GM23338 (cell line): ENCODE results near the gene NRXN2. TPM values are rescaled to one million over a fixed set of nuclear protein-coding genes. Genes with fewer than 3 reads are reported as not detected.

Source experiments
- ATAC-seq: fragments of 200-7000 bp; cut with Tn5 transposase; 3 replicates; pipeline ENCODE4 v1.9.1; 2020
- DNase-seq: peaks from one replicate; pipeline ENCODE4 v3.0.0-alpha.2; 2015; ENCODE audit warnings: low spot score
- H2AFZ ChIP-seq: fragments of 200-600 bp; sonication (generic); 2 replicates; pipeline ENCODE4 v1.8.0; 2016; ENCODE audit warnings: antibody characterized with exemption, mild to moderate bottlenecking, moderate library complexity
- H3F3A ChIP-seq: fragments of 200-600 bp; sonication (generic); replicated peaks from 2 replicates; pipeline ENCODE4 v1.8.0; 2017; ENCODE audit warnings: antibody characterized with exemption, mixed run types, low read depth
- H3K27ac ChIP-seq: fragments of 200-600 bp; sonication (generic); 2 replicates; pipeline ENCODE4 v1.6.1; 2016; ENCODE audit warnings: low read depth
- H3K27me3 ChIP-seq: fragments of 200-600 bp; sonication (generic); 2 replicates; pipeline ENCODE4 v1.8.0; 2016; ENCODE audit warnings: mild to moderate bottlenecking, mixed run types, moderate library complexity; ENCODE audit not compliant: insufficient read depth
- H3K36me3 ChIP-seq: fragments of 200-600 bp; sonication (generic); 2 replicates; pipeline ENCODE4 v1.8.0; 2016; ENCODE audit warnings: mild to moderate bottlenecking; ENCODE audit not compliant: insufficient read depth
- H3K4me1 ChIP-seq: fragments of 200-600 bp; sonication (generic); 2 replicates; pipeline ENCODE4 v1.8.0; 2016; ENCODE audit warnings: mild to moderate bottlenecking, moderate library complexity; ENCODE audit not compliant: insufficient read depth
- H3K4me2 ChIP-seq: fragments of 200-600 bp; sonication (generic); 2 replicates; pipeline ENCODE4 v1.7.1; 2017; ENCODE audit warnings: mixed run types
- H3K4me3 ChIP-seq: fragments of 200-600 bp; sonication (generic); 2 replicates; pipeline ENCODE4 v1.6.1; 2016; ENCODE audit warnings: mixed run types
- H3K79me2 ChIP-seq: fragments of 200-600 bp; sonication (generic); replicated peaks from 2 replicates; pipeline ENCODE4 v1.8.0; 2017; ENCODE audit warnings: mild to moderate bottlenecking; ENCODE audit not compliant: insufficient read depth
- H3K9me2 ChIP-seq: fragments of 200-600 bp; sonication (generic); 2 replicates; pipeline ENCODE4 v1.8.0; 2017; ENCODE audit not compliant: insufficient read depth
- H4K20me1 ChIP-seq: fragments of 200-600 bp; sonication (generic); replicated peaks from 2 replicates; pipeline ENCODE4 v1.8.0; 2017; ENCODE audit warnings: mild to moderate bottlenecking; ENCODE audit not compliant: insufficient read depth
- H3K27ac Mint-ChIP-seq: 2 replicates; pipeline ENCODE4 v1.8.0; 2020; ENCODE audit warnings: inconsistent platforms, mild to moderate bottlenecking, moderate library complexity, mixed read lengths
- H3K27me3 Mint-ChIP-seq: 3 replicates; pipeline ENCODE4 v1.8.0; 2022; ENCODE audit warnings: low read depth, mild to moderate bottlenecking, moderate library complexity, mixed read lengths, inconsistent platforms; ENCODE audit not compliant: insufficient read depth, poor library complexity
- H3K36me3 Mint-ChIP-seq: 3 replicates; pipeline ENCODE4 v1.8.0; 2021; ENCODE audit warnings: low read depth, mild to moderate bottlenecking, inconsistent platforms, moderate library complexity, mixed read lengths
- H3K4me1 Mint-ChIP-seq: 3 replicates; pipeline ENCODE4 v1.8.0; 2020; ENCODE audit warnings: mild to moderate bottlenecking, inconsistent platforms, mixed read lengths
- H3K4me3 Mint-ChIP-seq: 3 replicates; pipeline ENCODE4 v1.8.0; 2021; ENCODE audit warnings: moderate library complexity, mild to moderate bottlenecking, inconsistent platforms, mixed read lengths
- H3K9me3 Mint-ChIP-seq: 3 replicates; pipeline ENCODE4 v1.8.0; 2020; ENCODE audit warnings: moderate library complexity, mild to moderate bottlenecking, inconsistent platforms, mixed read lengths
- CREB1 ChIP-seq: fragments of 250-450 bp; sonication (Bioruptor Pico); IDR thresholded peaks from 2 replicates; pipeline ENCODE4 v1.5.0; 2020; ENCODE audit warnings: low read depth, mild to moderate bottlenecking, moderate library complexity
- ETS1 ChIP-seq: IDR thresholded peaks from 2 replicates; pipeline ENCODE4 v1.6.1; 2016; ENCODE audit warnings: antibody characterized with exemption
- EZH2 ChIP-seq: fragments of 200-600 bp; sonication (generic); IDR thresholded peaks from one replicate; pipeline ENCODE4 v1.8.0; 2017; ENCODE audit warnings: antibody characterized with exemption, mild to moderate bottlenecking, low read depth; ENCODE audit not compliant: unreplicated experiment
- EZH2phosphoT487 ChIP-seq: fragments of 200-600 bp; sonication (generic); IDR thresholded peaks from one replicate; pipeline ENCODE4 v1.8.1; 2018; ENCODE audit warnings: antibody characterized with exemption; ENCODE audit not compliant: unreplicated experiment
- JUNB ChIP-seq: IDR thresholded peaks from one replicate; pipeline ENCODE4 v1.6.1; 2016; ENCODE audit warnings: antibody characterized with exemption; ENCODE audit not compliant: unreplicated experiment
- NANOG ChIP-seq: IDR thresholded peaks from 2 replicates; pipeline ENCODE4 v1.6.1; 2016; ENCODE audit warnings: antibody characterized with exemption, borderline replicate concordance
- POLR2AphosphoS5 ChIP-seq: IDR thresholded peaks from 2 replicates; pipeline ENCODE4 v1.6.1; 2016; ENCODE audit warnings: antibody characterized with exemption, low read depth
- REST ChIP-seq: IDR thresholded peaks from one replicate; pipeline ENCODE4 v1.6.1; 2018; ENCODE audit warnings: antibody characterized with exemption; ENCODE audit not compliant: unreplicated experiment
- STAT1 ChIP-seq: IDR thresholded peaks from one replicate; pipeline ENCODE4 v1.6.1; 2016; ENCODE audit warnings: antibody characterized with exemption; ENCODE audit not compliant: unreplicated experiment
- ZNF114 ChIP-seq: fragments of 250-450 bp; sonication (Bioruptor Pico); IDR thresholded peaks from 2 replicates; pipeline ENCODE4 v1.5.0; 2020; ENCODE audit warnings: mild to moderate bottlenecking, moderate library complexity
- ZNF331 ChIP-seq: fragments of 250-450 bp; sonication (Bioruptor Pico); IDR thresholded peaks from 2 replicates; pipeline ENCODE4 v1.5.0; 2020; ENCODE audit warnings: low read depth, mild to moderate bottlenecking, moderate library complexity
- polyA plus RNA-seq: library from polyadenylated mRNA; unstranded; fragments of >200 nt; fragmentation: Nextera tagmentation; extraction: Ambion mirVana; gene quantifications from 2 replicates; pipeline ENCODE4 v1.2.1, GENCODE V29; 2016
- total RNA-seq: library from RNA; depleted of rRNA; stranded (reverse); fragments of >200 nt; shearing (Covaris generic); gene quantifications from 2 replicates; pipeline ENCODE4 v1.2.3, GENCODE V29; 2014
- TF ChIP-seq, protein P1 (sequence below): fragments of 250-450 bp; sonication (Bioruptor Pico); IDR thresholded peaks from 2 replicates; pipeline ENCODE4 v1.5.0; 2020; ENCODE audit warnings: mild to moderate bottlenecking, moderate library complexity
- TF ChIP-seq, protein P2 (sequence below), 2 experiments: fragments of 200-600 bp in 1 of 2; sonication (generic) in 1 of 2; conservative IDR thresholded peaks; 2 replicates each; pipeline versions ENCODE4 v1.5.1 to v1.6.1; 2016 to 2017; ENCODE audit warnings: antibody characterized with exemption in 2 of 2, low read depth in 2 of 2, mild to moderate bottlenecking in 2 of 2, moderate library complexity in 1 of 2

The NRXN2 gene
- total and polyA plus RNA-seq, 2 experiments from 2014 or later, result 3.4 to 17.0 TPM

DNA sequence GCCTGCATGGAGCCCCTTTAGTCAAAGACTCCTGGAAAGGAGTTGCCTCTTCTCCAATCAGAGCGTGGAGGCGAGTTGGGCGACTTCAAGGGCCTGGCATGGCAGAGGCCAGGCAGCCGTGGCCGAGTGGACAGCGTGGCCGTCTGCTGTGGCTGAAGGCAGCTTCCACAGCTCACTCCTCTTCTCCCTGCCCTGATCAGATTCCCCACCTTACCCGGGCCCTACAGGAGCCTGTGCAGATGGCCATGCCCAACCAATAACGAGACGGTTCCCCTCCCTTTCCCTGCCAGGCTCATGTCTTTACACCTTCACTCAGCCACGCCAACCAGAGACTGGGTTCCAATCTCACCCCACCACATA is 152.0 kb downstream of the NRXN2 start:
- ATAC-seq (no peak), DNase-seq (no peak)
- Histone ChIP-seq H3K36me3 (no peaks in the 10 kb centered on the region), H3K27me3 (no peaks in the 10 kb centered on the region), H4K20me1 (no peaks in the 10 kb centered on the region), H3K27ac (no peak overlapping the region), H3F3A (no peaks in the 10 kb centered on the region), H2AFZ (no peak overlapping the region), H3K79me2 (no peaks in the 10 kb centered on the region), H3K9me2 (no peaks in the 10 kb centered on the region), H3K4me2 (no peak overlapping the region), H3K4me1 (peaks cover 8% of the 10 kb centered on the region; the same call in 1 of the 2 replicates), H3K4me3 (no peak overlapping the region)
- no peak overlapping the region for H3K27ac Mint-ChIP-seq
- peaks cover 10% of the 10 kb centered on the region for H3K27me3 Mint-ChIP-seq
- no peaks in the 10 kb centered on the region for H3K36me3 Mint-ChIP-seq
- TF ChIP-seq NANOG, result no peak
- no peak for TF ChIP-seq JUNB
- no peak for TF ChIP-seq CREB1 (CRISPR knock-in tag)
- TF ChIP-seq STAT1, result no peak
- no peak for TF ChIP-seq ZNF114 (CRISPR knock-in tag)
- TF ChIP-seq ETS1, result no peak
- no peak for TF ChIP-seq POLR2AphosphoS5
- TF ChIP-seq EZH2, result no peak
- TF ChIP-seq, protein P1, sequence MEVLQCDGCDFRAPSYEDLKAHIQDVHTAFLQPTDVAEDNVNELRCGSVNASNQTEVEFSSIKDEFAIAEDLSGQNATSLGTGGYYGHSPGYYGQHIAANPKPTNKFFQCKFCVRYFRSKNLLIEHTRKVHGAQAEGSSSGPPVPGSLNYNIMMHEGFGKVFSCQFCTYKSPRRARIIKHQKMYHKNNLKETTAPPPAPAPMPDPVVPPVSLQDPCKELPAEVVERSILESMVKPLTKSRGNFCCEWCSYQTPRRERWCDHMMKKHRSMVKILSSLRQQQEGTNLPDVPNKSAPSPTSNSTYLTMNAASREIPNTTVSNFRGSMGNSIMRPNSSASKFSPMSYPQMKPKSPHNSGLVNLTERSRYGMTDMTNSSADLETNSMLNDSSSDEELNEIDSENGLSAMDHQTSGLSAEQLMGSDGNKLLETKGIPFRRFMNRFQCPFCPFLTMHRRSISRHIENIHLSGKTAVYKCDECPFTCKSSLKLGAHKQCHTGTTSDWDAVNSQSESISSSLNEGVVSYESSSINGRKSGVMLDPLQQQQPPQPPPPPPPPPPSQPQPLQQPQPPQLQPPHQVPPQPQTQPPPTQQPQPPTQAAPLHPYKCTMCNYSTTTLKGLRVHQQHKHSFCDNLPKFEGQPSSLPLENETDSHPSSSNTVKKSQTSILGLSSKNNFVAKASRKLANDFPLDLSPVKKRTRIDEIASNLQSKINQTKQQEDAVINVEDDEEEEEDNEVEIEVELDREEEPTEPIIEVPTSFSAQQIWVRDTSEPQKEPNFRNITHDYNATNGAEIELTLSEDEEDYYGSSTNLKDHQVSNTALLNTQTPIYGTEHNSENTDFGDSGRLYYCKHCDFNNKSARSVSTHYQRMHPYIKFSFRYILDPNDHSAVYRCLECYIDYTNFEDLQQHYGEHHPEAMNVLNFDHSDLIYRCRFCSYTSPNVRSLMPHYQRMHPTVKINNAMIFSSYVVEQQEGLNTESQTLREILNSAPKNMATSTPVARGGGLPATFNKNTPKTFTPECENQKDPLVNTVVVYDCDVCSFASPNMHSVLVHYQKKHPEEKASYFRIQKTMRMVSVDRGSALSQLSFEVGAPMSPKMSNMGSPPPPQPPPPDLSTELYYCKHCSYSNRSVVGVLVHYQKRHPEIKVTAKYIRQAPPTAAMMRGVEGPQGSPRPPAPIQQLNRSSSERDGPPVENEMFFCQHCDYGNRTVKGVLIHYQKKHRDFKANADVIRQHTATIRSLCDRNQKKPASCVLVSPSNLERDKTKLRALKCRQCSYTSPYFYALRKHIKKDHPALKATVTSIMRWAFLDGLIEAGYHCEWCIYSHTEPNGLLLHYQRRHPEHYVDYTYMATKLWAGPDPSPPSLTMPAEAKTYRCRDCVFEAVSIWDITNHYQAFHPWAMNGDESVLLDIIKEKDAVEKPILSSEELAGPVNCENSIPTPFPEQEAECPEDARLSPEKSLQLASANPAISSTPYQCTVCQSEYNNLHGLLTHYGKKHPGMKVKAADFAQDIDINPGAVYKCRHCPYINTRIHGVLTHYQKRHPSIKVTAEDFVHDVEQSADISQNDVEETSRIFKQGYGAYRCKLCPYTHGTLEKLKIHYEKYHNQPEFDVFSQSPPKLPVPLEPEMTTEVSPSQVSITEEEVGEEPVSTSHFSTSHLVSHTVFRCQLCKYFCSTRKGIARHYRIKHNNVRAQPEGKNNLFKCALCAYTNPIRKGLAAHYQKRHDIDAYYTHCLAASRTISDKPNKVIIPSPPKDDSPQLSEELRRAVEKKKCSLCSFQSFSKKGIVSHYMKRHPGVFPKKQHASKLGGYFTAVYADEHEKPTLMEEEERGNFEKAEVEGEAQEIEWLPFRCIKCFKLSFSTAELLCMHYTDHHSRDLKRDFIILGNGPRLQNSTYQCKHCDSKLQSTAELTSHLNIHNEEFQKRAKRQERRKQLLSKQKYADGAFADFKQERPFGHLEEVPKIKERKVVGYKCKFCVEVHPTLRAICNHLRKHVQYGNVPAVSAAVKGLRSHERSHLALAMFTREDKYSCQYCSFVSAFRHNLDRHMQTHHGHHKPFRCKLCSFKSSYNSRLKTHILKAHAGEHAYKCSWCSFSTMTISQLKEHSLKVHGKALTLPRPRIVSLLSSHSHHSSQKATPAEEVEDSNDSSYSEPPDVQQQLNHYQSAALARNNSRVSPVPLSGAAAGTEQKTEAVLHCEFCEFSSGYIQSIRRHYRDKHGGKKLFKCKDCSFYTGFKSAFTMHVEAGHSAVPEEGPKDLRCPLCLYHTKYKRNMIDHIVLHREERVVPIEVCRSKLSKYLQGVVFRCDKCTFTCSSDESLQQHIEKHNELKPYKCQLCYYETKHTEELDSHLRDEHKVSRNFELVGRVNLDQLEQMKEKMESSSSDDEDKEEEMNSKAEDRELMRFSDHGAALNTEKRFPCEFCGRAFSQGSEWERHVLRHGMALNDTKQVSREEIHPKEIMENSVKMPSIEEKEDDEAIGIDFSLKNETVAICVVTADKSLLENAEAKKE (CRISPR knock-in tag), result no peak
- TF ChIP-seq ZNF331 (CRISPR knock-in tag), result no peak
- TF ChIP-seq, protein P2, sequence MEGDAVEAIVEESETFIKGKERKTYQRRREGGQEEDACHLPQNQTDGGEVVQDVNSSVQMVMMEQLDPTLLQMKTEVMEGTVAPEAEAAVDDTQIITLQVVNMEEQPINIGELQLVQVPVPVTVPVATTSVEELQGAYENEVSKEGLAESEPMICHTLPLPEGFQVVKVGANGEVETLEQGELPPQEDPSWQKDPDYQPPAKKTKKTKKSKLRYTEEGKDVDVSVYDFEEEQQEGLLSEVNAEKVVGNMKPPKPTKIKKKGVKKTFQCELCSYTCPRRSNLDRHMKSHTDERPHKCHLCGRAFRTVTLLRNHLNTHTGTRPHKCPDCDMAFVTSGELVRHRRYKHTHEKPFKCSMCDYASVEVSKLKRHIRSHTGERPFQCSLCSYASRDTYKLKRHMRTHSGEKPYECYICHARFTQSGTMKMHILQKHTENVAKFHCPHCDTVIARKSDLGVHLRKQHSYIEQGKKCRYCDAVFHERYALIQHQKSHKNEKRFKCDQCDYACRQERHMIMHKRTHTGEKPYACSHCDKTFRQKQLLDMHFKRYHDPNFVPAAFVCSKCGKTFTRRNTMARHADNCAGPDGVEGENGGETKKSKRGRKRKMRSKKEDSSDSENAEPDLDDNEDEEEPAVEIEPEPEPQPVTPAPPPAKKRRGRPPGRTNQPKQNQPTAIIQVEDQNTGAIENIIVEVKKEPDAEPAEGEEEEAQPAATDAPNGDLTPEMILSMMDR (conservative IDR thresholded peaks at IDR 0.05; ENCODE audit: low read depth in 2 of 2), result no peak
- TF ChIP-seq REST, result no peak
- no peak for TF ChIP-seq EZH2phosphoT487
- no peak overlapping the region for H3K4me3 Mint-ChIP-seq
- H3K9me3 Mint-ChIP-seq, result no peaks in the 10 kb centered on the region
- H3K4me1 Mint-ChIP-seq, result peaks cover 26% of the 10 kb centered on the region
